SJSA1 (cell line): ENCODE results near the gene AKR7A3. TPM values are rescaled to one million over a fixed set of nuclear protein-coding genes. Genes with fewer than 3 reads are reported as not detected.

Source experiments
- DNase-seq, 2 experiments: peaks; one replicate each; pipeline ENCODE4 v3.0.0-alpha.2; 2015 to 2020; ENCODE audit warnings: low spot score in 2 of 2, low read depth in 1 of 2
- H3K27ac ChIP-seq: fragments of 250-450 bp; sonication (Bioruptor Pico); 2 replicates; pipeline ENCODE4 v1.5.1; 2020; ENCODE audit warnings: mild to moderate bottlenecking, moderate library complexity
- H3K27me3 ChIP-seq: fragments of 250-450 bp; sonication (Bioruptor Pico); replicated peaks from 2 replicates; pipeline ENCODE4 v1.5.1; 2020; ENCODE audit warnings: mild to moderate bottlenecking, moderate library complexity
- H3K36me3 ChIP-seq: fragments of 250-450 bp; sonication (Bioruptor Pico); 2 replicates; pipeline ENCODE4 v1.5.1; 2020; ENCODE audit warnings: mild to moderate bottlenecking
- H3K4me1 ChIP-seq: fragments of 250-450 bp; sonication (Bioruptor Pico); replicated peaks from 2 replicates; pipeline ENCODE4 v1.6.1; 2021; ENCODE audit warnings: mild to moderate bottlenecking
- H3K4me3 ChIP-seq: fragments of 250-450 bp; sonication (Bioruptor Pico); 2 replicates; pipeline ENCODE4 v1.5.1; 2020; ENCODE audit warnings: mild to moderate bottlenecking
- H3K9me3 ChIP-seq: fragments of 250-450 bp; sonication (Bioruptor Pico); replicated peaks from 2 replicates; pipeline ENCODE4 v1.5.1; 2020; ENCODE audit warnings: mild to moderate bottlenecking
- total RNA-seq: library from RNA; depleted of rRNA; stranded (reverse); fragments of >200 nt; shearing (Covaris generic); gene quantifications from 2 replicates; pipeline ENCODE4 v1.2.3, GENCODE V29; 2014

The AKR7A3 gene
- total RNA-seq, 1 experiment from 2014 or later = 0.21 TPM

- no peak for DNase-seq
- Histone ChIP-seq H3K27me3 (no peaks in the 10 kb centered on the region), H3K36me3 (peaks cover 52% of the 10 kb centered on the region), H3K9me3 (no peaks in the 10 kb centered on the region), H3K4me3 (no peak overlapping the region), H3K4me1 (no peaks in the 10 kb centered on the region), H3K27ac (no peak overlapping the region)
Measured at GRCh38 chr1:19326748-19327065, 38.1 kb upstream of the AKR7A3 start.

GRCh38 chr1:19325958-19326747 lies 37.6 kb upstream of the AKR7A3 start:
- Histone ChIP-seq H3K27ac (no peak overlapping the region), H3K4me1 (no peaks in the 10 kb centered on the region), H3K4me3 (no peak overlapping the region), H3K9me3 (no peaks in the 10 kb centered on the region), H3K27me3 (no peaks in the 10 kb centered on the region), H3K36me3 (peaks cover 53% of the 10 kb centered on the region)
- DNase-seq = no peak

DNA sequence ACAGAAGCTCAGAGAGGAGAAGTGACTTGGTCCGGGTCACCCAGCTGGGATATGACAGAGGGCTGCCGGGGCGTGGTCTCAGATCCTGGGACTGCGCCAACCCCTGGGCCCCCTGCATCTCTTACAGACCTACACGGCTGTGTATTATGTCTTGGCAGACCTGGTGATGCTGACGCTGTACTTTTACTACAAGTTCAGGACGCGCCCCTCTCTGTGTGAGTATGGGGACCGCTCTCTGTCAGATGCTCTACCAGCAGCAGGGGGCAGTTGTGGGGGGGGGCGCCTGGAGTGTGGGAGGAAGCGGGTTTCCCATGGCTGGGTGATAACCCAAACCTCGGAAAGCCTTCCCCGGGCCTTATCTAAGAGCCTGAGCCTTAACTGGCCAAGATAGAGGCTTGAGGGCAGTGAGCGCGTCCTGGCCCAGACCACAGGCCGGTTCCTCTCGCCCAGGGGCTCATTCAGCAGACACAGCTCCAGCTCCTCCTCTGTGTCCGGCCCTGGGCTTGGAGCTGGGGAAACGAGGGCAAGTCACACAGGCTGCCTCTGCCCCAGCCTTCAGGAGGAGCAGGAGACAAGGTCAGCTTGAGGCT lies 36.9 kb upstream of the AKR7A3 start:
- no peaks in the 10 kb centered on the region for H3K4me1 ChIP-seq
- no peak overlapping the region for H3K27ac ChIP-seq
- no peaks in the 10 kb centered on the region for H3K27me3 ChIP-seq
- peaks cover 53% of the 10 kb centered on the region for H3K36me3 ChIP-seq
- no peak overlapping the region for H3K4me3 ChIP-seq
- DNase-seq = no peak
- no peaks in the 10 kb centered on the region for H3K9me3 ChIP-seq

GRCh38 chr1:19324665-19324990 lies 36.1 kb upstream of the AKR7A3 start:
- H3K27ac ChIP-seq = no peak overlapping the region
- DNase-seq = no peak
- peaks cover 53% of the 10 kb centered on the region for H3K36me3 ChIP-seq
- H3K9me3 ChIP-seq = no peaks in the 10 kb centered on the region
- H3K4me1 ChIP-seq = no peaks in the 10 kb centered on the region
- no peaks in the 10 kb centered on the region for H3K27me3 ChIP-seq
- H3K4me3 ChIP-seq = no peak overlapping the region

GRCh38 chr1:19323987-19324664 lies 35.6 kb upstream of the AKR7A3 start:
- Histone ChIP-seq H3K9me3 (no peaks in the 10 kb centered on the region), H3K27ac (no peak overlapping the region), H3K36me3 (peaks cover 51% of the 10 kb centered on the region), H3K4me1 (no peaks in the 10 kb centered on the region), H3K27me3 (no peaks in the 10 kb centered on the region), H3K4me3 (no peak overlapping the region)
- peak in 1 of 2 experiments; percentile 32 for DNase-seq

DNA sequence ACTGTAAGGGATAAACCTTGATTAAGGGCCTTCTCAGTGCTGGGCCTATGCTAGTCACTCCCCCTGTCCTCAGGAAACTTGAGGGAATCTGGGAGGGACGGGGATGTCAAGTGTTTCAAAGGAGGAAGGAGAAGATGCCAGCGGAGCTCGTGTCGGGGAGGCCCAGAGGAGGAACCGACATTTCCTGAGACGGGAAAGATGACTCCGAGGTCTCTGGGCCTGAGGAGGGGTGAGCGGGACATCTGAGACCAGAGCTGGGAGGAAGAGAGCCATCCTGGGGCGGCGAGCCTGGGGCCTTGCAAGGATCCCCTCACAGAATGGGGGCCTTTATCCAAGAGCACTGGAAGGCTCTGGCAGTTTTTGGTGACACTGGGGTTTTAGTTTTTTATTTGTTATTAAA lies 33.9 kb upstream of the AKR7A3 start:
- H3K4me3 ChIP-seq = no peak overlapping the region
- no peaks in the 10 kb centered on the region for H3K9me3 ChIP-seq
- H3K27me3 ChIP-seq = no peaks in the 10 kb centered on the region
- H3K36me3 ChIP-seq = peaks cover 59% of the 10 kb centered on the region
- H3K4me1 ChIP-seq = no peaks in the 10 kb centered on the region
- DNase-seq = peak in 1 of 2 experiments; percentile 37
- H3K27ac ChIP-seq = no peak overlapping the region

- Histone ChIP-seq H3K36me3 (peaks cover 56% of the 10 kb centered on the region), H3K4me1 (no peaks in the 10 kb centered on the region), H3K4me3 (no peak overlapping the region), H3K27ac (no peak overlapping the region), H3K9me3 (no peaks in the 10 kb centered on the region), H3K27me3 (no peaks in the 10 kb centered on the region)
- no peak for DNase-seq
Measured at GRCh38 chr1:19321071-19321470, 32.5 kb upstream of the AKR7A3 start.

DNA sequence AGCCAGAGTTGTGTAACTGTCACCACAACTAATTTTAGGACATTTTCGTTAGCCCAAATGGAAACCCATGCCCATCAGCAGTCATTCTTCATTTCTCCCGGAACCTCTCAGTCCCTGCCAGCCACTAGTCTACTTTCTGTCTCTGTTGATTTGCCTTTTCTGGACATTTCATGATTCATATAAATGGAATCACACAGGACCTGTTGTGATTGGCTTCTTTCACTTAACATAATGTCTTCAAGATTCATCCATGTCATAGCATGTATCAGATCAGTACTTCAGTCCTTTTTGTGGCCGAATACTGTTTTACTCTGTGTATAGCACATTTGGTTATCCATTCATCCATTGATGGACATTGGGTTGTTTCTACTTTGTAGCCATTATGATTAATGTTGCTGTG lies 30.6 kb upstream of the AKR7A3 start:
- H3K4me1 ChIP-seq = peaks cover 10% of the 10 kb centered on the region
- no peaks in the 10 kb centered on the region for H3K27me3 ChIP-seq
- no peak overlapping the region for H3K27ac ChIP-seq
- no peak overlapping the region for H3K4me3 ChIP-seq
- DNase-seq = no peak
- H3K9me3 ChIP-seq = no peaks in the 10 kb centered on the region
- peaks cover 41% of the 10 kb centered on the region for H3K36me3 ChIP-seq

- Histone ChIP-seq H3K9me3 (no peaks in the 10 kb centered on the region), H3K27me3 (no peaks in the 10 kb centered on the region), H3K27ac (no peak overlapping the region), H3K4me3 (no peak overlapping the region), H3K36me3 (peaks cover 34% of the 10 kb centered on the region), H3K4me1 (peaks cover 21% of the 10 kb centered on the region)
- DNase-seq = no peak
Measured at GRCh38 chr1:19317126-19317910, 28.7 kb upstream of the AKR7A3 start.

DNA sequence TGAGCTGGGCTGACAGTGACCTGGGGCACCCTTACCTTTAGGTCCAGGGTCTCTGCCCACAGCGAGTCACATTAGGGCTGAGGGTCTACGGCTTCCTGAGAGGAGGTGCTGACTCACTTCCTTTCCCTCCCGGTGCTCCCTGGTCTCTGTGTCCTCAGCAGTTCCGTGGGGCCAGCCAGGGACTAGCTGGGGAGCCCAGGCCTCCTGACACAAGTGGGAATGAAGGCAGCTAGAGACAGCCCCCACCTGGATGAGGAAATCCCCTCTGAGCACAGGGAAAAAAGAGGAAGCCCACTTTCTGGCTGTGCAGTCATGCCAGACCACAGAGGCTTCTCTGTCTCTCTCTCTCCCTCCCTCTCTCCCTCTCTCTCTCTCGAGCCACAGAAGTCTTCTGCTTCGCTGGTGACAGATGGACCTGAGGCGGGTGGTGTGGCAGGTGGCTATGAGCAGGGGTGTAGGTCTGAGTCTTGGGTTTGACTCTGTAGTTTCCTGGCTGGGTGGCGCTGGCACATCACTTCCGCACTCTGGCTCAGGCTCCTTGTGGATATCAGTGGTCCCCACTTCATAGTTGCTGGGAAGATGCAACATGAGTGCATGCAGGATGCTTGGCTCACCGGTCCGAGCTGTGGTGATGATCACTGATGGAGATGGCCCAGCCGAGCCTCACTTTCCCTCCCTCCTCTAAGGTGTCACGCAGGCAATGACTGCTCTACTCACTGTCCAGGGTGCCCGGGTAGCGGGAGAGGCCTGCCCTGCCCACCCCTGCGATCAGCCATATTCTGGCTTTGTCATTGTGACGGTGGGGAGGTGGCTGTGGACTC lies 27.0 kb upstream of the AKR7A3 start:
- no peak for DNase-seq
- no peak overlapping the region for H3K4me3 ChIP-seq
- no peak overlapping the region; the same call in 1 of the 2 replicates for H3K27ac ChIP-seq

DNA sequence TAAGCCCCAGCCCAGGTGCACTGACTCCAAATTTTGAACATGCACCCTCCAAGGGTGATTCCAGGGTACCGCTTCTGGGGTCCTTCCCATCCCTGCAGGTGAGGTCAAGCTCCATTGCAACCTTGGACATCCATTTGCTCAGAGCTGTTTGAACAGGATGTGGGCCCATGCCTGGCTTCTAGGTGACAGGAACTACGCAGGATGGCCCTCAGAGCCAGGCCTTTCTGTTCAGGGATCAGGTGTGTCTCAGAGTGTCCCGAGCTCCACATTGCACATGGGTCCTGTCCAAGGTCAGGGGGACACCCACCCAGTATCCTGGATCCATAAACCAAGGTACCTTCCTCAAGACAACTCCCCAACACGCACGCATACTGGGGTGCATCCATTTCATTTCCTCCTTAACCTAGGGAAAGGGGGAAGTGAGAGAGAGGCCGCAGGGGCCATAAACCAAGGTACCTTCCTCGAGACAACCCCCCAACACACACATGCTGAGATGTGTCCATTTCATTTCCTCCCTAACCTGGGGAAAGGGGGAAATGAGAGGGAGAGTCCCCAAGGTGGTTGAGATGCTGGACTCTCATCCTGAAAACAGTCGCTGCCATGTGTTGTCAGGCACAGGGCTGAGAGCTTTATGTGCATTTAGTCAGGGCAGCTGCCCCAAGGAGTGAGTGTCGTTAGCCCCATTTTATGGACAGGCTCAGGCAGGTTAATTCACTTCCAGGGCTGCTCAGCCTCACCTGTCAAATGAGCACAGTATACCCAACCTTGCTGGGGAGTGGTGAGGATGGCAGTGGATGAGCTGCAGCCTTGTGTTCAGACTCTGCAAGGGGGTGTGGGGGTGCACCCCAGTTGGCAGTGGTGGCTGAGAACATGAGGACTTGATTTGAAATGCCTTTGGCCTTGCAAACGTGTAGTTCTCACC lies 25.7 kb upstream of the AKR7A3 start:
- H3K4me3 ChIP-seq = no peak overlapping the region
- no peak for DNase-seq
- no peak overlapping the region for H3K27ac ChIP-seq
- peaks cover 30% of the 10 kb centered on the region for H3K4me1 ChIP-seq
- H3K36me3 ChIP-seq = peaks cover 34% of the 10 kb centered on the region
- H3K27me3 ChIP-seq = no peaks in the 10 kb centered on the region
- H3K9me3 ChIP-seq = no peaks in the 10 kb centered on the region

More for the DNA sequence above, 27.0 kb upstream of the AKR7A3 start:
- Histone ChIP-seq H3K27me3 (no peaks in the 10 kb centered on the region), H3K9me3 (no peaks in the 10 kb centered on the region), H3K36me3 (peaks cover 34% of the 10 kb centered on the region), H3K4me1 (peaks cover 28% of the 10 kb centered on the region)

- DNase-seq = no peak
- H3K36me3 ChIP-seq = peaks cover 35% of the 10 kb centered on the region
- H3K27me3 ChIP-seq = no peaks in the 10 kb centered on the region
- peaks cover 30% of the 10 kb centered on the region for H3K4me1 ChIP-seq
- no peaks in the 10 kb centered on the region for H3K9me3 ChIP-seq
- no peak overlapping the region for H3K4me3 ChIP-seq
- H3K27ac ChIP-seq = no peak overlapping the region
Measured at GRCh38 chr1:19313636-19313959, 25.0 kb upstream of the AKR7A3 start.
